GM06990 (cell line): Measurements from ENCODE around the gene PRR12.

Experiments
- DNase-seq: peaks from one replicate; pipeline ENCODE4 v3.0.0-alpha.2; 2011; ENCODE audit not compliant: insufficient read length; ENCODE audit errors: extremely low read depth
- H3K27me3 ChIP-seq: replicated peaks from 2 replicates; pipeline ENCODE4 v1.6.0; 2011; ENCODE audit warnings: low read length; ENCODE audit not compliant: control insufficient read depth, insufficient read depth
- H3K36me3 ChIP-seq: 2 replicates; pipeline ENCODE4 v1.5.1; 2011; ENCODE audit warnings: low read length; ENCODE audit not compliant: control insufficient read depth, insufficient read depth
- H3K4me3 ChIP-seq: replicated peaks from 2 replicates; pipeline ENCODE4 v1.5.1; 2011; ENCODE audit warnings: low read depth, mild to moderate bottlenecking, control low read depth, low read length
- CTCF ChIP-seq: IDR thresholded peaks from 2 replicates; pipeline ENCODE4 v1.5.1; 2011; ENCODE audit warnings: low read length, control low read depth, mild to moderate bottlenecking, inconsistent platforms; ENCODE audit not compliant: insufficient read depth, poor library complexity, severe bottlenecking

PRR12 gene

GRCh38 chr19:49590071-49590970, 661 bp upstream of the PRR12 start:
- Histone ChIP-seq H3K27me3 (no peaks in the 10 kb centered on the region), H3K36me3 (peaks cover 2% of the 10 kb centered on the region), H3K4me3 (peak overlapping the region; percentile 78)
- DNase-seq, result peak; percentile 94
- no peak for TF ChIP-seq CTCF

- TF ChIP-seq CTCF, result no peak
- Histone ChIP-seq H3K36me3 (peaks cover 12% of the 10 kb centered on the region), H3K4me3 (peak overlapping the region; percentile 73), H3K27me3 (no peaks in the 10 kb centered on the region)
- peak; percentile 74 for DNase-seq
Observed at GRCh38 chr19:49591731-49592485, 926 bp downstream of the PRR12 start.

- Histone ChIP-seq H3K27me3 (no peaks in the 10 kb centered on the region), H3K4me3 (peak overlapping the region; percentile 73), H3K36me3 (peaks cover 17% of the 10 kb centered on the region)
- no peak for DNase-seq
- no peak for TF ChIP-seq CTCF
Observed at GRCh38 chr19:49592486-49593232, 1.7 kb downstream of the PRR12 start.

- peak; percentile 90 for DNase-seq
- Histone ChIP-seq H3K4me3 (peak overlapping the region; percentile 73), H3K27me3 (no peaks in the 10 kb centered on the region), H3K36me3 (peaks cover 18% of the 10 kb centered on the region)
- TF ChIP-seq CTCF, result no peak
Observed at GRCh38 chr19:49593233-49594113, 2.5 kb downstream of the PRR12 start.
